ENCODE data around the gene ICE2.
A peak's percentile ranks its signal among the peaks of the same experiment; 100 is the strongest.

Gene ICE2

GRCh38 chr15:60507596-60508424 lies 28.9 kb upstream of the ICE2 start:
- Histone ChIP-seq H3K79me2 (no peaks in the 10 kb centered on the region), H3K4me1 (peaks cover 18% of the 10 kb centered on the region), H3K9me3 (ENCODE audit: control insufficient read depth, low read length) (no peaks in the 10 kb centered on the region), H3K9ac (no peak overlapping the region), H2AFZ (no peak overlapping the region), H3K27ac (peak overlapping the region; percentile 12), H3K4me2 (ENCODE audit: low read length) (no peak overlapping the region), H3K27me3 (ENCODE audit: control insufficient read depth, insufficient read depth, low read length) (no peaks in the 10 kb centered on the region), H3K4me3 (ENCODE audit: low read depth, low read length) (no peak overlapping the region), H3K36me3 (ENCODE audit: control insufficient read depth, insufficient read depth, low read length) (no peaks in the 10 kb centered on the region)
- peak; percentile 77 for TF ChIP-seq CTCF (IDR thresholded peaks at IDR 0.05)

GRCh38 chr15:60496853-60497252 lies 17.9 kb upstream of the ICE2 start:
- no peaks in the 10 kb centered on the region for H3K36me3 ChIP-seq (ENCODE audit: control insufficient read depth, insufficient read depth, low read length)

GRCh38 chr15:60494108-60494507 lies 15.2 kb upstream of the ICE2 start:
- H2AFZ ChIP-seq: no peak overlapping the region
- no peak overlapping the region for H3K4me3 ChIP-seq (ENCODE audit: low read depth, low read length)
- no peaks in the 10 kb centered on the region for H3K79me2 ChIP-seq
- no peak overlapping the region for H3K4me2 ChIP-seq (ENCODE audit: low read length)
- no peaks in the 10 kb centered on the region for H3K9me3 ChIP-seq (ENCODE audit: control insufficient read depth, low read length)
- H3K27me3 ChIP-seq (ENCODE audit: control insufficient read depth, insufficient read depth, low read length): no peaks in the 10 kb centered on the region
- no peak overlapping the region for H3K27ac ChIP-seq
- no peak for TF ChIP-seq CTCF (IDR thresholded peaks at IDR 0.05)
- no peak overlapping the region for H3K9ac ChIP-seq
- no peaks in the 10 kb centered on the region for H3K36me3 ChIP-seq (ENCODE audit: control insufficient read depth, insufficient read depth, low read length)
- H3K4me1 ChIP-seq: no peaks in the 10 kb centered on the region

More at GRCh38 chr15:60496853-60497252, 17.9 kb upstream of the ICE2 start:
- Histone ChIP-seq H3K9me3 (ENCODE audit: control insufficient read depth, low read length) (no peaks in the 10 kb centered on the region), H3K9ac (no peak overlapping the region), H3K79me2 (no peaks in the 10 kb centered on the region), H3K4me2 (ENCODE audit: low read length) (no peak overlapping the region), H3K4me3 (ENCODE audit: low read depth, low read length) (no peak overlapping the region), H3K4me1 (no peaks in the 10 kb centered on the region), H3K27me3 (ENCODE audit: control insufficient read depth, insufficient read depth, low read length) (no peaks in the 10 kb centered on the region), H3K27ac (no peak overlapping the region), H2AFZ (no peak overlapping the region)
- no peak for TF ChIP-seq CTCF (IDR thresholded peaks at IDR 0.05)

GRCh38 chr15:60493166-60493565 lies 14.2 kb upstream of the ICE2 start:
- H3K27me3 ChIP-seq (ENCODE audit: control insufficient read depth, insufficient read depth, low read length): no peaks in the 10 kb centered on the region
- H3K79me2 ChIP-seq: no peaks in the 10 kb centered on the region
- H3K4me2 ChIP-seq (ENCODE audit: low read length): no peak overlapping the region
- no peak overlapping the region for H2AFZ ChIP-seq
- peaks cover 3% of the 10 kb centered on the region for H3K4me1 ChIP-seq
- no peak for TF ChIP-seq CTCF (IDR thresholded peaks at IDR 0.05)
- no peak overlapping the region for H3K9ac ChIP-seq
- H3K36me3 ChIP-seq (ENCODE audit: control insufficient read depth, insufficient read depth, low read length): no peaks in the 10 kb centered on the region
- no peak overlapping the region for H3K27ac ChIP-seq
- no peaks in the 10 kb centered on the region for H3K9me3 ChIP-seq (ENCODE audit: control insufficient read depth, low read length)
- H3K4me3 ChIP-seq (ENCODE audit: low read depth, low read length): no peak overlapping the region

GRCh38 chr15:60486742-60487141 lies 7.8 kb upstream of the ICE2 start:
- no peaks in the 10 kb centered on the region for H3K9me3 ChIP-seq (ENCODE audit: control insufficient read depth, low read length)
- peaks cover 7% of the 10 kb centered on the region for H3K4me1 ChIP-seq
- H3K9ac ChIP-seq: no peak overlapping the region
- H3K36me3 ChIP-seq (ENCODE audit: control insufficient read depth, insufficient read depth, low read length): no peaks in the 10 kb centered on the region
- no peak overlapping the region for H2AFZ ChIP-seq
- no peak overlapping the region for H3K4me3 ChIP-seq (ENCODE audit: low read depth, low read length)
- no peaks in the 10 kb centered on the region for H3K79me2 ChIP-seq
- TF ChIP-seq CTCF (IDR thresholded peaks at IDR 0.05): no peak
- H3K27me3 ChIP-seq (ENCODE audit: control insufficient read depth, insufficient read depth, low read length): no peaks in the 10 kb centered on the region
- H3K27ac ChIP-seq: no peak overlapping the region
- no peak overlapping the region for H3K4me2 ChIP-seq (ENCODE audit: low read length)
